ENCODE measurements around the gene LGALSL.
A peak's percentile ranks its signal among the peaks of the same experiment; 100 is the strongest.
"Not testable (repeated sequence)": the region's sequence is repeated elsewhere in the genome, so short reads cannot be mapped to it uniquely, and the experiment has no call there.

The LGALSL gene

DNA sequence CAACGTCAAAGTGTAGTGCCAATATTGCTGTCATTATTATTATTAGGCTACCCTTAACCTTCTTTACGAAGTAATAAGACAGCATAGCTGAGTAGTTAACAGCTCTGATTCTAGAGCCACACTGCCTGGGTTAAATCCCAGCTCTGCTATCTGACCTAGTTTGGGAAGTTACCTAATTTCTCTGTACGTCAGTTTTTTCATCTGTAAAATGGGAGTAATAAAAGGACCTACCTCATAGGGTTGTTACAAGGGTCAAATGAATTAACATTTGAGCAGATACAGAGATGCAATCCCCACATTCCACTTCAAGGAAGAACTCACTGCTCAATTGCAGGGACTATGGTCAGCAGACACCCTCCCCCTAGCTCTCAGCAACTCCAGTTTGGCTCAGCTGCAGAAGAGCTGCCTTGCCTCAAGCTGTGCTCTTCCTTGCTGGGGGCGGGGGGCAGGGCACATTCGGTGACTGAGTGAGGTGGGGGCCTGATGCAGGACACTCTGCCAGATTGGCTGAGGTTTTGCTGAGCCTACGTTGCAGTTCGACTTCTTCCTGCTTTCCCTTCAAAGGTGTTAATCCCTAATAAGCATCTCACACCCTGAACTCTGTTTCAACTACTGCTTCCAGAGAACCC lies 11.0 kb upstream of the LGALSL start:
- no peak for DNase-seq (ENCODE audit: low read depth)

DNA sequence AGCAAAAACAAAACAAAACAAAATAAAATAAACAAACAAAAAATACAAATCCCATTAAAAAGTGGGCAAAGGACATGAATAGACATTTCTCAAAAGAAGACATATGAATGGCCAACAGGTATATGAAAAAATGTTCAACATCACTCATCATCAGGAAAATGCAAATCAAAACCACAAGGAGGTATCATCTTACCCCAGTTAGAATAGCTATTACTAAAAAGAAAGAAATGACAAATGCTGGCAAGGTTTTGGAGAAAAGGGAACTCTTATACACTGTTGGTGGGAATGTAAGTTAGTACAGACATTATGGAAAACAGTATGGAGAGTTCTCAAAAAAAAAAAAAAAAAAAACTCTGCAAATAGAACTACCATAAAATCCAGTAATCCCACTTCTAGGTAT lies 8.0 kb upstream of the LGALSL start:
- DNase-seq (ENCODE audit: low read depth) = not testable (repeated sequence)

DNA sequence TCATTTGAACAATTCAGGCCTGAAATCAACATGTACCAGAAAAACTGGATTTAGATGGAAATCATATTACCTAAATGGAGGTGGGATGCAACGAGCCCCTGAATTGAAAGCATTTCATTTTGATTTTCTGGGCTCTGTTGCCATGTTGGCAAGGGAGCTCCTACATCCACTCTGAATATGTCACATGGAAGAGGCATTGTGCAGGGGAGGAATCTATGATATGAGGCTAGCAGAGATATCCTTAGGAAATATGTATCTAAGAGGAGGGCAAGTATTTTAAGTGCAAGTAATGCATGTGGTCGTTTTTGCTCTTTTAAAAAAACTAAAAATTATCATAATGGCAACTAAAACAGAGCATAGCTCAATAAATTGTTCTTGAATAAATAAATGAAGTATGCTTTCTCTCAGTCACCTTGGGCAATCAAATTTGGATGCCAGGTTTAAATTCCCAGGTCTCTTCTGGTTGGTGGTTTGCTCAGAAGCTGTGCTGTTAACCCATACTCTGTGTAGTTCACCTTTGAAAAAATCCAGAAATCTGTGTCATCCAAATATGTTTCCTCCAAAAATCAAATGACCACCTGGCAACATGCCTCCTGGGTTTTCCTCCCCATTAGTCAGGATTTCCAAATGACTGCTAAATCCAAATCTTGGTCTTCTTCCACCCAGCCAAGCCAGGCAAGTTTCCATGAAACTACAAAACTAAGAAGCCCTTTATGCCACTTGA lies 6.5 kb upstream of the LGALSL start:
- peak; percentile 46 for DNase-seq (ENCODE audit: low read depth)

DNA sequence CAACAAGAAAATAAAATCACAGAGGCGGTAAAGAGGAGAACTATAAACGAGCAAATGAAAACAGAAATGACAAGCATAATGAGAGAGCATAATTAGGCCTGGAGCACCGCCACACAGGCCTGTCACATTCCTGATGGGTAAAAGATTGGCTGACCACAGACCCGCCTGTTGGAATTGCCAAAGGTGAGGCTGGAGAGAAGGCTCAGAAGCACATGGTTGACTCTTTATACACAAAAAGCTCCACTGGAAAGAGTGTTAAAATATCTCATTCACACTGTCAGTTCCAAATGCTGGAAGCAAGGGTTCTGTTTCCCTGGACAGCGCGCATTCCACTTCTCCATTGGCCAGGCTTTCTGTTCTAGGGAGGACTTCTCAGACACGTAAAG lies 5.9 kb upstream of the LGALSL start:
- no peak for DNase-seq (ENCODE audit: low read depth)

DNA sequence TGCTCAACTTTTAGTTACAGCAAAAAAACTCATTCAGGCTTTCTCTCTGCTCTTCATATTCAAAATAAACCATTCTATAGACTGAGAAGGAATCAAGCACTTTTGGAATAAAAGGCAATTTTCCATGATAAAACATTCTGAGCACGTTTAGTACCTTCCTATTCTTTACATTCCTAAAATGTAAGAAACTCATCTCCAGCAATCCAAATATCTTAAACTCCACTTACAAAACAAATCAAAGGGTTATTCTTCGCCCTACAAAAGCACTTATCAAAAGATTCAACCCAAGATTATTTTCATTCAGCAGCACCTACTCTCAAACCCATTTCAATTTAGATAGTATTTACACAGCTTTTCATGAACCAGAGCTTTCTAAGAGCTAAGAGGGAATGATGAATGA lies 2.9 kb upstream of the LGALSL start:
- no peak for DNase-seq (ENCODE audit: low read depth)

DNA sequence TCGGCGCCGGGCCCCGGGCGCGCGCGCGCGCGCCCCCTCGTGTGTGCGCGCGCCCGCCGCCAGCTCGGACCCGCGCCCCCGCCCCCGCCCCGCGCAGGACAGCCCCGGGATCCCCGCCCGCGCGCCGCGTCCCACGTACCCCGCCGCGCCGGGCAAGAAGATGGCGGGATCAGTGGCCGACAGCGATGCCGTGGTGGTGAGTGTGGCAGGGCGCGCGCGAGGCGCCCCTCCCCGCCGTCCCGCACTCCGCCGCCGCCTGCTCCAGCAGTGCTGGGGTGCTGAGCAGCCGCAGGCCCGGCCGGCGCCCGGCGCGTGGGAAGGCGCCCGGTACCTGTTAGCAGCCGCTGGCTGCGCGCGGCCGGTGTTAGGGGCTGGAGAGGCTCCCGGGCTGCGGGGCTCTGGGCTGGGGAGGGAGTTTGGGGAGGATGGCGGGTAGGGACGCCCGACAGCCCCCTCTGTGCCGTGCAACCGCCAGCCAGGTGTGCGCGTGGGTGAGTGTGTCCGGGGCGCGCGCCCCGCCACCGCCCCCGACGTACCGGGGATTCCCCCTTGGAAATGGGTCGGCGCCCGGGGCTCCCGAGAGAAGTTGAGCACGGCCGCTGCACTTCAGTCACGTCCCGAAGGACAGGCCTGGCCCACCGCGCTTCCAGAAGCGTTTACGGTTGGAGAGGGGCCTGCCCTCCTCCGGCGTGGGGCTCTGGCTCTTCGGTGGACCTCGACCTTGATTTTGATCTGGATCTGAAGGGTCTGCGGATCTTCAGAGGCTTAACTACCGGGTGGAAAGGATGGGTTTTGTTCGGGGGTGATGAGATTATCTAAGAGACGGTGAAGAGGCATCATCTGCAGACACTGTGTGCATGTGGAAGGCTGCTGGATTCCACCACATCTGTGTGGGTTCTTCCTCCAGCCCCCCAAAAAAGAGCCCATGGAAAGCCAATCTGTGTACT lies 697 bp downstream of the LGALSL start:
- DNase-seq (ENCODE audit: low read depth) = peak; percentile 13

DNA sequence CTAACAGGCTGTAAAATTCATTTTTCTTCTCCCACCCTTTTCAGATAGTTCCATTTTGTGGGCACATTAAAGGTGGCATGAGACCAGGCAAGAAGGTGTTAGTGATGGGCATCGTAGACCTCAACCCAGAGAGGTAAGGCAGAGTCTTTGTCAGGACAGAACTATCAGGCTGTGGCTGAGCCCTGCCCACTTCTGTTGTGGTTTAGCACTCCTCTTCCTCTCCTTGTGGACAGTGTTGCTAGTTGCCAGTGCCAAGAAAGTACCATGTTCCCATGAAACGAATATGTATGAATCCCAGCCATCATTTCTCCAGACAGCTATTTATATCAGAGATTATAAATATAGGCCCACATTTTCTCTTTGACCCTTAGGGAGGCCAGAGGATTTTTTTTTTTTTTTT lies 1.6 kb downstream of the LGALSL start:
- DNase-seq (ENCODE audit: low read depth) = no peak

DNA sequence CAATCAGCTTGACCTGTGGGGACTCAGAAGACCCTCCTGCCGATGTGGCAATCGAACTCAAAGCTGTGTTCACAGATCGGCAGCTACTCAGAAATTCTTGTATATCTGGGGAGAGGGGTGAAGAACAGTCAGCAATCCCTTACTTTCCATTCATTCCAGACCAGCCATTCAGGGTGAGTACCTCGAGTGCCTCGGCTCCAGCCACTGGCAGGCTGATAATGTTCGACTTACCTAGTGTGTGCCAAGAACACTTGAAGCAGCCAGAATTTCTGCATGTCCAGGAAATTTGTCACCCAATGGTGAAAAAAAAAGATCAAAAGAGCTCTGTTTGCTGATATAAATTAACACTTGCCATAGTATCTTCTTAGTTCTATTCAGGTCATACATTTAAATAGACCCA lies 2.3 kb downstream of the LGALSL start:
- DNase-seq (ENCODE audit: low read depth) = no peak

DNA sequence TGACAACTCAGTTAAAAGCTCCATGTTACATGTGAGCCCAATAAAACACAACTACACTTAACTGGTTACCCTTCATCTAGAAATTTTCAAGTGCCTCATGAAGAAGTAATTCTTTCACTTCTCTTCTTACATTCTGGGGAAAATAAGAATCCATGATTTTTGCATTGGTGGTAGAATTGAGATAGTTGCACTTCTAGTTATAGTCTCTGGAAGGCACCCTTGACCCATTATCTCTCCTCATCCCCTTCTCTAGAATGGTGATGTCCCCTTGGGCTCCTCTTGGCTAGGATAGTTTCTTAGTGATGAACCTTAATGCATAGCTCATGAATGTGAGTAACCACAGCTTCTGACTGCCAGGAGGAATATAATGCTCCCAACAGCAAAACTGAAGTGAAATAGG lies 3.6 kb downstream of the LGALSL start:
- no peak for DNase-seq (ENCODE audit: low read depth)

DNA sequence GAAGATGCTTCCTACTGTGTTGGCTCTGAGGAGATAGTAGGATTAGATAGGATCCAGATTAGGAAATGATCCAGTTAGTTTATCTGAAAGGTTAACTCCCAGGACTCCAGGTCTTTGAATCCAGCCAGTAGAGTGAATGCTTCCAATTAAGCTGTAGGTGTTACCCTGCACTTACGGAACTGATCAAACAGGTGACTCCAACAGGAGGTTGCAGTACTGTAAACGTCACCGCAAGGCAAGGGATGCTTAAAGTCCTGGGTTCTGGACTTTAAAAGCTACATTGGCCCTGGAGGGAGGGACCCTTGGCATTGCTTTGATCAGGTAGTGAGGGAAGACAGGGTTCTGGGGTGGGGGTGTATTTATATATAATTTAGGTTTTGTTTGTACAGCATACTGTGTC lies 5.6 kb downstream of the LGALSL start:
- DNase-seq (ENCODE audit: low read depth) = no peak

DNA sequence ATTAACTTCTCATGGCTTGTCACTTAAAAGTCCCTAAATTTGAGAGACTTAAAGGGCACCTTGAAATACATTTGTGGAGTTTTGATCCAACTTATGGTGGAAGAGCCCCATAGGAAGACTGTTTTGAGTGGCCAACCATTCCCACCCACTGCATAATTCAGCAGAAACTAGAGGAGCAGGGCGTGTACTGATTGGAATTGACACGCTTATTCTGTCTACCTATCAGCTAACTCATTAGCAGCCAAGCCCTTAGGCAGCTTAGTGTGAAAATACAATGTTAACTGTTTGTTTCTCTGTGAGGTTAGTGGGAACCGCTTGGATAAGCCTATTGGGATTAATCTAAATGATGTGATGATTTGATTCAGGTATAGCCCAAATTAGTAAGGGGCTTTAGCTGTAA lies 6.4 kb downstream of the LGALSL start:
- DNase-seq (ENCODE audit: low read depth) = no peak

DNA sequence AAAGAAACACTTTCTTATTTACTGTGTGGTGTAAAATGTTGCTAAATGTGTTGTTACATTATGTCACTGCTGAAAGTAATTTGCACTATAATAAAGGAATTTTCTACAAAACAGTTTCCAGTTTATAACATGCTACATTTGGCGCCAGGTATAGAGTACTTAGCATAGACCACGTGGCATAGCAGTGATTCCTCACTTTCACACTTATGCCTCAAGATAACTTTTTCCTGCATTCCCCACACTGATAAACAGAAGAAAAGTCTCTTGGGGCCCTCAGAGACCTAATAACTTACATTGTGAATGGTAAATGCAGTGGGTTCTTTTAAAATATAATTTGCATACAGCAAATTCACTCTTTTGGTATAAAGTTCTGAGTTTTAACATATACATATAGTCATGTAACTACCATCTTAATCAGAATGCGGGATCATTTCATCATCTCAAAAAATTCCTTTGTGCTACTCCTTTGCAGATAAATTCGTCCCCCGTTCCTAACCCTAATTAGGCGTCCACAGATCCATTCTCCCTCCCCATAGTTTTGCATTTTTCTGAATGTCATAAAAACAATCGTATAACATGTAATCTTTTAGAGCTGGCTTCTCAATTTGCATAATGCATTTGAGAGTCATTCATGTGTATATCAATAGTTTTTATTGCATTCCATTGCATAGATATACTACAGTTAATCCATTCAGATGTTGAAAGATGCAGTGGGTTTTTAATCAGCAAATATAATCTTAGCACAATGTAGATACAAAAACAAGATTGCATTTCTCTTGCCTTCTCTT lies 7.5 kb downstream of the LGALSL start:
- DNase-seq (ENCODE audit: low read depth) = no peak

DNA sequence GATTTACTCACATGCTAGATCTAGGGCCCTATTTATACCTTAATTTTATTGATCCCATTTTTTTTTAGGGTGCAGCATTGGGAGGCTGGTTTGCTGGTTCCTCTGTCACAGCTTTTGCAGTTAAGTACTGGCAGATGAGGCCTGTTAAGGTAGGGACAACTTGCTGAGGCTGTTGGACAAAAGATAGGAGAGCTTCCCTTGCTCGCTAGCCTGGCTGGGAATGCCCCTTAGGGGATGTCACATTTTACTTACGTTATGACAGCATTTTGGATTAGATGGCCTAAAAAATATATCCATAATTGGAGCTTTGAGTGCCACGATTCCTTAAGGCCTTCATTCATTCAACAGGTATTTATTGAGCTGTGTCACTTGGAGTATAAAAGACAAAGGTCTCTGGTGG lies 8.2 kb downstream of the LGALSL start:
- DNase-seq (ENCODE audit: low read depth) = no peak

DNA sequence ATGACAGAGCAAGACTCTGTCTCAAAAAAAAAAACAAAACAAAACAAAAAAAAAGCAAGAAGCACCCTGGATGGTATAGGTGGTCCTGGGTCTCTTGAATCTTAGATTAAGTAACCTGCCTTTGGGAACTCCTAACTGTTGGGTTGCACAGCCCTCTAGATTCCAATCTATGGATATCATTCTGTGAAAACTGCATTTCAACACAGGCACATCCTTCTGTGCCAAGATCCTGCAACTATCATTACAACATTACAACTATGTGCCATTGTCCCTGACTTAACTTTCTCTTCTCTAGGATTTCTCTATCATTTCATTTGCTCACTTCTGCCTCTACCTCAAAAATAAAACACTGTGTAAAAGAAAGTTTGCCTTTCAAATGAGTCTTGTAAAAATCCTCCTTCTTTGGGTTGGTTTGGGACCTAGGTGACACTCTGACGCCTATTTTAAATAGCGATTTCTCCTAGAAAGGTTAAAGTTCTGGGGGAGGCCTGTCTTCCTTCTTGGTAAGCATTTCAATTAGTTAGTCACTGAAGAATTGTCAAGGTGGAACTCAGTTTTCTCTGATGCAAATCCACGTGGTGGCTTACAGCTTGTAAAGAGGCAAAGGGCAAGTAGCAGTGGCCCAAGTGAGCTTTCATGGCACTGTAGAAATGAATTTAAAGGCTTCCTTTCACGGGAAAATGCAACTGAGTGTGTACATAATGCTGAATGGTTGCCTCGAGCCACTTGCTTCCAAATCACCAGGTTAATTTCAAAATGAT lies 9.2 kb downstream of the LGALSL start:
- DNase-seq (ENCODE audit: low read depth) = peak; percentile 25

DNA sequence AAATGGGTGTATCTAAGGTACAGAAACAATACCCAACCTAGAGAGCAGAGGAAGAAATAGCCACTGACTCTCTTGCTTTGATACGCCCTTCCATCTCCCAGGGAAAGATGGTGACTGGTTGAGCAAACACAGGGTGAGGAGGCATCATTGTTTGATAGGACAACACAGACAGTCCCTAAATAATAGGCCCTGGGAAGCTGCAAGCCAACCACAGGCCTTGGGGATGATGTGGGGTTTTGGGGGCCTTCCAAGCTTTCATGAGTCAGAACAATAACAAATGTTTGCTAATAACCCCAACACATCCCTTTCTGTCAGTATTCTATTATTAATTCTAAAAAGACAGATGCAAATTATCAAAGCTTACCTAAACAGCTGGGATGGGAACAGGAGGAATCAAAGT lies 9.8 kb downstream of the LGALSL start:
- DNase-seq (ENCODE audit: low read depth) = peak; percentile 80

DNA sequence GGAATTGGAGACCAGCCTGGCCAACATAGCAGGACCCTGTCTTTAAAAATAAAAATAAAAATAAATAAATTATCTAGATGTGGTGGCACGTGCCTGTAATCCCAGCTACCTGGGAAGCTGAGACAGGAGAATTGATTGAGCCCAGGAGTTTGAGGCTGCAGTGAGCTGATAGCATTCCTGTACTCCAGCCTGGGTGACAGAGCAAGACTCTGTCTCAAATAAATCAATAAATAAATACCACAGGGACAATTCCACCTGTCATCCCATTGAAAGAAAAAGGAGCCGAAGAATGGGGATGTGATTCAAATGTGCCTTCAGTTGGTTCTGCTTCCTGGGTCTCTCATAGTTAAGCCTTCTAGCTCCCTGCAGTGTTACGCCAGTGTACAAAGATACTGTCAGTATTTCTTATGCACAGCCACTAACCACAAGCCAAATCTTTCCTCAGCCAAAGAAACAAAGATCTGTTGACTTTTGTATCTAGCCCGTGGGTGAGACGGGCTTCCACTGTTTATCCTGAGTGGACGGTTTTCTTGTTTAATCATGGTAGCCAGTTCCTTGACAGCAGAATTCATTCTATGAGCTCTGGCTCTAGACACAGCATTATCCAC lies 12.6 kb downstream of the LGALSL start:
- DNase-seq (ENCODE audit: low read depth) = no peak

DNA sequence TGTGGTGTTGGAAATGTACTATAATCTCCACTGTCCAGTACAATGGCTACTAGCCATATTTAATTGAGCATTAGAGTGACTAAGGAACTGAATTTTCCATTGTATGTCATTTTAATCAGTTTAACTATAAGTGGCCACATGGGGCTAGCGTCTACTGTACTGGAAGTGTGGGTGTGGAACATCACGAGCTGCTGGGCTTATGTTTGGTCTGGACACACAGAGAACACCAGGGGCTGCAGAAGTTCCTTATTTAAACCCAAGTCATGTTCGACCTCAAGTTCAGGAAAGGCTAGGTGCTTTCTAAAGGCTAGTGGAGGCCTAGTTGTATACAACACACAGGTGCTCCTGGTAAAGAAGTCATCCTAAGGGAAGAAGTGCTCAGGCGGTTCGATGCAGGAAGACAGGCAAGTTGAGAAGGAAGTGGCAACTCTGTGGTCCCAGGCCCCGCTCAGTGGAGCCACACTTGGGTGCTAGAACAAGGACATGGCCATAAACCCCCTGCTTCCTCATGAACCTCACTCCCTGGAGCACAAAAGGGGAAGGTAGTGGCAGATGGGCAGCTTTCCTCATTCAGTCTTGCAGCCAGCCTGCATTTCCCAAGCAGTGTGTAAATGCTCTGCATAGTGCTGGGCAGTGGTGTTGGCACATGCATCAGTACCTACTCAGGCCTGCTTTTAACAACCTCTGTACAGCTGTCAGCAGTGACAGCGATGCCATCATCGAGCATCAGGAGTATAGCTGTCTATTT lies 13.3 kb downstream of the LGALSL start:
- DNase-seq (ENCODE audit: low read depth) = no peak

DNA sequence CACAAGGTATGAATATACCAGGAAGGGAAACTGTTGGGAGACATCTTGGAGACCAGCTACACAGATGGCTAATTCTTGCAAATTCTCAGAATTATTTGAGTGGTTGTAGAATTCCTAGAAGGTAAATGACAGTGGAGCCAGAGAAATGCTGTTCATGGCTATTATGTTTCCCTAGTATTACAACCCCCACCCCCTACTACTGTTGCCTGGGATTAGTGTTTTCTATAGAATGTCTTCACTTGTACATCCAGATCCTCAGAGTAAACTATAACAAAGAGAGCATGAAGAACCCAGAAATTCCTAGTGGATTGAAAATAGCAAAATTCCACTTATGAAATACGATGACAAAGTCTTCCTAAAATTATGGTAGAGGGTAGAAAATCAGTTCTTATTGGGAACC lies 15.3 kb downstream of the LGALSL start:
- no peak for DNase-seq (ENCODE audit: low read depth)

DNA sequence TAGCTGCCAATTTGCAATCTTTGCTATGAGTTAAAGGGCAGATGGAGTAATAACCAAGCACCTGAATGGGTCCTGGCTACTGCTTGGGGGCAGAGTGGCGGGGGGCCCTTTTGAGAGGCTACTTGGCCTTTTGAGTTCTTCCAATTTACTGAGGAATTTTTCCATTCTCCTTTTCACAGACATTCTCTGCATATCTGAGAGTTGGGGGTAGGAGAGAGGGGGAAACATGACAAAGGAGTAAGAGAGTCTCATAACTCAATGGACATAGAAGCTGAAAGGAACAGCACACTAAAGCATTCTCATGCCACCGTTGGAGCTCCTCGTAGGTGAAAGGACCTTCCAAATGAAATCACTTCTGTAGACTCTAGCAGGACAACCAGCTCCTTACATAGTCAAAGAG lies 16.1 kb downstream of the LGALSL start:
- no peak for DNase-seq (ENCODE audit: low read depth)

DNA sequence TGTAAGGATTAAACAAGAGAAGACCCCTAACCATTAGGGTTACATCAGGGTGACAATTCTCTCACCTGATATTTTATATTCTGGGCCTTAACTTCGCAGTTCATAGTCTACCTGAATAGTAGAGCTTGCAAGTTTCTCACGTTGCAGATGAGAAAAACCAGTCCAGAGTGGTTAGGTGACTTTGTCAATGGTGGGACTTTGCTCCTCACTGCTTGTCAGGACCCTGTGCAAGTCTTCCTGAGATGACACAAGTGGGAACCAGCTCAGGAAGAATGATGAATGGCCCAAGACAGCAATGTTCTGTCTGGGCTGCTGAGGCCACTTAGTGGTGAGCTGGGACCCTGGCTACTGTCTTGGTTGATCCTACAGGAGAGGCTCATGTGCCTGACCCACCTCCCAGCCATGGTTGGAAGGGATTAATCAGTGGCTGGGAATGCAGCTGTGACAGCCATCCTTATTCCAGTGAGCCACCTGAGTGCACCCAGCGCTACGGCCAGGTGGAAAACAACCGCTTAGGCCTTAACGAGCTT lies 16.9 kb downstream of the LGALSL start:
- no peak for DNase-seq (ENCODE audit: low read depth)

All from stromal cell of bone marrow (primary cell).